NCI-H2171 treated with DMSO at 0.1 percent for 48 hours (cell line): ENCODE results near the gene EVI5.
"Not testable (repeated sequence)": the region's sequence is repeated elsewhere in the genome, so short reads cannot be mapped to it uniquely, and the experiment has no call there.

Experiments used
- DNase-seq: peaks from one replicate; lab custom pipeline; 2025; lab: John Stamatoyannopoulos, UW

EVI5 gene

DNA sequence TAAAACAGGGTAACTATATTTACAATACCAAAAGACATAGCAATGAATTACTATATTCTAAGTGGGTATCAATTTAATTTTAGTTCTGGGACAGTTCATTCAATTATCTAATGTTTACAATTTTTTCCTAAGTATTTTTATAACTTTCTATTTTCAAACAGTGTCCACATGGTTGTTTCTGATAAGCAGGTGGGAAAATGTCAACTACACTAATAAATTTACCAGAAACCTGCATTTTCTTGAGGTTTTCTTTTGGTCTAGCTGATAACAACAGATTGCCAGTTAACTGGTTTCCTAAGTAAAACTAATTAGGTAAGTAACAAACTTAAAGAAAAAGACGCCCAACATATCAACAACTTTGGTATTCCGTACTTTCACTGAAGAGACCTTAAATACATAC is 213.3 kb downstream of the EVI5 start:
- DNase-seq: no peak

DNA sequence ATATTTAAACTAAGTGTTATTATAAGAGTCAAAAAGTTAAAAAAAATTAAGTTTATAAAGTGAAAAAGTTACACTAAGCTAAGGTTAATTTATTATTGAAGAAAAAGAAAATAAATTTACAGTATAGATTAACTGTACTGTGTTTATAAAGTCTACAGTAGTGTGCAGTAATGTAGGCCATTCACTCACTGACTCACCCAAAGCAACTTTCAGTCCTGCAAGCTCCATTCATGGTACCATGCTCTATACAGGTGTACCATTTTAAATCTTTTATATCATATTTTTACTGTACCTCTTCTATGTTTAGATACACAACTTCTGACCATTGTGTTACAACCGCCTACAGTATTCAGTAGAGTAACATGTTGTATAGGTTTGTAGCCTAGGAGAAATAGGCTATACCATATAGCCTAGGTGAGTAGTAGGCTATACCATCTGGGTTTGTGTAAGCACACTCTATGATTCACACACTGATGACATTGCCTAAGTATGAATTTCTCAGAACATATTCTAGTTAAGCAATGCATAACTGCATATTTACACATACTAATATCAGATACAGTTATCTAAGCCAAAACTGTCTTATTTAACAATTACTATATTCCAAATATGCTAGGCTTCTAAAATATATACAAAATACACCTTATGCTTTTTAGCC is 217.6 kb downstream of the EVI5 start:
- no peak for DNase-seq

DNA sequence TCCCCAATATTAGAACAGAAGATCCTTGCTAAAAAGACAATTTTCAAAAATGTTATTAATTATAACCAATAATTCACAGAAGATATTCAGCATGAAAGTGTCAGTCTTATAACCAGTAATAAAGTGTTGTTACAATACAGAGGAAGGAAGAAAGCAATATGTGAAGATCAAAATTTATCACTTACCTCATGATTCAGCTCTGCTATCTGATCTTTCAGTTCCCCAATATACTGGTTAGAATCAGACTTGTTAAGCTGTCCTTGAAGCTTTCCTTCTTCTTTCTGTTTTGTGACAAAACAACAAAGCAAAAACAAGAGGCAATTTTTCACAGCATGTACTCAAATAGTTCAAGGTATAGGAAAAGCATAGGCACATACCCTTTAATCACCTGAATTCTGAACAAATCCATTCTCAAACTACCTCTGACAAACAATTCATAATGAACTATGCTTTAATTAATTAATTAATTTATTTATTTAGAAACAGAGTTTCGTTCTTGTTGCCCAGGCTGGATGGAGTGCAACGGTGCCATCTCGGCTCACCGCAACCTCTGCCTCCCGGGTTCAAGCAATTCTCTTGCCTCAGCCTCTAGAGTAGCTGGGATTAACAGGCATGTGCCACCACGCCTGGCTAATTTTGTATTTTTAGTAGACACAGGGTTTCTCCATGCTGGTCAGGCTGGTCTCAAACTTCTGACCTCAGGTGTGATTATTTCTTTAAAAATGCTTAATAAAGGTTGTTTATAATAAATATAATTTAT is 221.3 kb downstream of the EVI5 start:
- no peak for DNase-seq

DNA sequence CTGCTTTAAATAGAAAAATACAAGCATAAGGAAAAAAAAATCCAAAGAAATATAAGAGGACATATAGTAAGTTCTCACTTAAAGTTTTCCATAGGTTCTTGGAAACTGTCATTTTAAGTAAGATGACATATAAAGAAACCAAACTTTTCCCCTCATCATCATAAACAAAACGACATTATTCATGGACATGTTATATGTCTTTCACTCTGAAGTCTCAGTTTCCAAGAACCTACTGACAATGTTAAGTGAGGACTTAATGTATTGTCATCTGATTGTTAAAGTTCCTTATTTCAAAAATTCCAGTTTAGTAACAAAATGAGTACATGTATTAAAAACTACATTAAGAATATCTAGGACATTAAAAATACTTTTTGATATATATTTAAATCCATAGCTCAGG is 228.6 kb downstream of the EVI5 start:
- DNase-seq: no peak

DNA sequence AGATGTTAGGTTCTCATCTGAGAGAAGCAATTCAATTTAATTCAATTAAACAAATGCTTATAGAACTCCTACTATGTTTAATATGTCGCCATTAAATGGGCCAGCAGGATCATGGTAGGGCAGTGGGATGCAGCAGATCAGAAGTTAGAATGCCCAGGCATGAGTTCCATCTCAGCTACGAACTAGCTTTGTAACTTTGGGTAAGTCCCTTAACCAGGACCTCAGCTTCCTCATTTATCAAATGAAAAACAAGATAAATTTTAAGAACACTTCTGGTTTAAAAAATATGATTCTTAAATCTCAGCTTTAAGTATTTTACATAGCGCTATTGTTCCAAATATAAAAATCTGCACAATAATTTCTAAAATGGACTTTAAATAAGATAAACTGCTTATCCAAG is 230.7 kb downstream of the EVI5 start:
- DNase-seq: no peak

DNA sequence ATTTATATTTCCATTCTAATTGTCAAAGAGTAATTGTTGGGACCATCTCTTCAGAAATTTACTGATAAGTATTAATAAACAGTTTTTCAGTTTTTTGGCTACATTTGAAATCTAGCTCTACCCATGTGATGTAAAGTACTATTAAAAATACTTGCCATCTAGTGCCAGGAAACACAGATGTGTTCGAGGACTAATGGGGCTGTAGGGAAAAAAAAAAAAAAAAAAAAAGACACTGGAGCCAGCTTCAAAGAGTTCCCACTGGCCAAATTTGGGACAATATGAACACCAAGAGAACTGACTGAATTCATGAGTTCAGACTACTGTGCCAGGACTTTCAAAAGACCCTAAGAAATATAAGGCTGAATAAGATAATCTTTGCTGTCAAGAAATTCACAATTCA is 233.0 kb downstream of the EVI5 start:
- peak; percentile 95 for DNase-seq

DNA sequence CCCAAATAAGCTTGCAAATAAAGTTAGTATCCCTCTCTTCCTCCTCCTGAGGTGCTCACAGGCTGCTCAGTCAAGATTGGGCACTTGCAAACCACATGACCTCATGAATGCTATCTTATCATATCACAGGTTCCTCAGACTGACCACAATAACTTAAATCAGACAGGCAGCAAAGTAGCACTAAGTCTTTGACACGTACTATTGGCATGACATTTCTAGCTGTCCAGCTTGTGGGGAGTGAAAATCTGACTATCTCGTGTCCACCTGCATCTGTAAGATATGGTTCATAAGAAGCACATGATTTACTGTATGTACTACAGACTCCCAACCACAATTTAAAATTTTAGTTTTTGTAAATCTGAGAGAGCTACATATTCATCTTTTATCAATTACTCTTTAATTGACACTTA is 240.1 kb downstream of the EVI5 start:
- no peak for DNase-seq

DNA sequence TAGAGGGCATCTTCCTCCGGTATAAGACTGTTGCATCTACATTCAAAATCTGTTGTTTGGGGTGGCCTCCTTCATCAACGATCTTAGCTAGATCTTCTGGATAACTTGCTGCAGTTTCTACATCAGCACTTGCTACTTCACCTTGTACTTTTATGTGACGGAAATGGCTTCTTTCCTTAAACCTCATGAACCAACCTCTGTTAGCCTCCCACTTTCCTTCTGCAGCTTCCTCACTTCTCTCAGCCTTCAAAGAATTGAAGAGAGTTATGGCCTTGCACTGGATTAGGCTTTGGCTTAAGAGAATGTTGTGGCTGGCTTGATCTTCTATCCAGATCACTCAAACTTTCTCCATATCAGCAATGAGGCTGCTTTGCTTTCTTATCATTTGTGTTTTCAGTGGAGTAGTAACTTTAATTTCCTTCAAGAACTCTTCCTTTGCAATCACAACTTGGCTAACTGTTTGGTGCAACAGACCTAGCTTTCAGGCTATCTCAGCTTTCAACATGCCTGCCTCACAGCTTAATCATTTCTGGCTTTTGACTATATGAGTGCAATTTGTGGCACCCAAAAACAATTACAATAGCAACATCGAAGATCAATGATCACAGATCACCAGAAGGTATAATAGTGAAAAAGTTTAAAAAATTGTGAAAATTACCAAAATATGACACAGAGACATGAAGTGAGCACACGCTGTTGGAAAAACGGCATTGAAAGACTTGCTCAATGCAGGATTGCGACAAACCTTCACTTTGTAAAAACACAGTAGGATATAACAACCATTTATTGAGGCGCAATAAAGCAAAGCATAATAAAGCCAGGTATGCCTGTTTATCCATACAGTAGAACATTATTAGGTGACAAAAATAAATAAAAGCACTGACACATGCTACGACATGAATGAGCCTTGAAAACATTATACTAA is 241.5 kb downstream of the EVI5 start:
- DNase-seq: no peak

DNA sequence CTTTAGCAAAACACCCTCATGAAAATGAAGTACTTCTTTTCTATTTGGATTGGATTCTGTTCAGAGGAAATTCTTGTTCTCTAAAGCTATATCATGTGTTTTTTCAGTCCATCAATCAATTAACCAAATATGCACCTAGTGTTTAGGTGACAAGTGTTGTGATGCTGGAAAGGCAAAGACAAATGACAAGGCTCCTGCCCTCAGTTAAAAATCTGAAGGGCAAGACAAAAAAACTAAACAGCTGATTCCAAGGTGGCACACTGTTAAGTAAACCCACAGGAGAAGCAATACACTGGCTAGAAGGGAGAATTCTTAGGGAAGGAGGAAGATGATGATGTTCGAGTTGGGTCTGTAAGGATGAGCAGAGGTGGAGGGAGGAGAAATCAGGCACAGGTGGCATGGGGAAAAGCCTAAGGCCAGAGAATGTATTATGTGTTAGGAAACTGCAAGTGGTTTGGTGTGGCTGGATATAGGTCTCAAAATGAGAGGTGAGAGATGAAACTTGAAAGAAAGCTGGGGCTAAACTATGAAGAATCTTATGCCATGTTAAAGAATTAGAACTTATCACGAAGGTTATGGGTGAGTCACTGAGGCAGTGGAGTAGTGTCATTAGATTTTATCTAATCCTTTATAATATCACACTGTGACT is 246.4 kb downstream of the EVI5 start:
- no peak for DNase-seq

DNA sequence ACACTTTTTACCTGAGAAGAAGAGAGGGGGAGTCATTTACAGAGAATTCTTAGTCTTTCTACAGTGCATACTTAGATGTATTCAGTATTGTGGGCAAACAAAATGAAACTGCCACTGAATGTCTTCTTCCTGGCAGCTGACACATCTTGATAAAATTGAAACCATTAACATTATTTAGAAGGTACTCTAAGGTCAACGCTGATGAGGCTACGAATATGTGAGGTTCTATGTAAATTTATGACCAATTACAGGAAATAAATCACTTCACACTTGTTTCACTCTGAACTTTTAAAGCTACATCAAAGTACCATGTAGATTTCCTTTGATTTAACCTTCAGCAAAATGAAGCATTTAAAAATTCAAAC is 246.9 kb downstream of the EVI5 start:
- no peak for DNase-seq

DNA sequence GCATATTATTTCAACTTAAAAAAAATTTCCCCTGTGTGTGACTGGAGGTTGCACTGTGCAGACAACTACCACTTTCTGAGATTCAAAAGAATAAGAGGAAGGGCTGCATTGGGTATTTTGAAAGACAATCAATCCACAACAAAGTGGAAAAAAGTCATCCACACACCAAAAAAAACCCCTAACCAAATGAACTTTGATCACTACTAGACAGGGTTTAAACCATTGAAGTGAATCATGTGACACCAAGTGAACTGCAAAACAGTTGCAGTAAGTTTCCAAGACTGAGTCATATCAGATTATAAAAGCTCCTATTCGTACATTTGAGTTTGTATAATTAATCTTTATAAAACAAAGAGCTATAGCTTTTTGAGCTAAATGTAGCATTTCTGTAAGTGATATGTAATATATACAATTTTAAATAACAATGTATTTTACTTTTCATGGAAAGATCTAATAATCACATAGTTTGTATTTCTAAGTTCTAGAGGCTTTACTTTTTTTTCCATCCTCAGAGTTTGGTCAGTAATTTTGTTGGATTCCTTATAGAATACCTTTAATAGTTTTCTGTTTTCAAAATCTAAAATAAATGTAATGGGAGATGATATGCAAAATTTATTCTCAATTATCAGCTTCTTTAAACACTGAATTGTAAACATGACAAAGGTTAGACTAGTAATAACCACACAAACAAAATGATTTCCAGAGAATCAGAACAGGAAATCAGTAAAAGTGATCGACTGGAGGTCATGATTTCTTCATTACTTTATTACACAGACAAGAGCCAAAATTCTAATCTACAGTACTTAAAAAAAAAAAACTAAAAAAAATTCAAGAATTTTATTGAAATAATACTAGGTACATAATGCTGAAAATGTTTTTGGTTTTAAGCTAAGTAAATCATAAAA is 247.7 kb downstream of the EVI5 start:
- no peak for DNase-seq

DNA sequence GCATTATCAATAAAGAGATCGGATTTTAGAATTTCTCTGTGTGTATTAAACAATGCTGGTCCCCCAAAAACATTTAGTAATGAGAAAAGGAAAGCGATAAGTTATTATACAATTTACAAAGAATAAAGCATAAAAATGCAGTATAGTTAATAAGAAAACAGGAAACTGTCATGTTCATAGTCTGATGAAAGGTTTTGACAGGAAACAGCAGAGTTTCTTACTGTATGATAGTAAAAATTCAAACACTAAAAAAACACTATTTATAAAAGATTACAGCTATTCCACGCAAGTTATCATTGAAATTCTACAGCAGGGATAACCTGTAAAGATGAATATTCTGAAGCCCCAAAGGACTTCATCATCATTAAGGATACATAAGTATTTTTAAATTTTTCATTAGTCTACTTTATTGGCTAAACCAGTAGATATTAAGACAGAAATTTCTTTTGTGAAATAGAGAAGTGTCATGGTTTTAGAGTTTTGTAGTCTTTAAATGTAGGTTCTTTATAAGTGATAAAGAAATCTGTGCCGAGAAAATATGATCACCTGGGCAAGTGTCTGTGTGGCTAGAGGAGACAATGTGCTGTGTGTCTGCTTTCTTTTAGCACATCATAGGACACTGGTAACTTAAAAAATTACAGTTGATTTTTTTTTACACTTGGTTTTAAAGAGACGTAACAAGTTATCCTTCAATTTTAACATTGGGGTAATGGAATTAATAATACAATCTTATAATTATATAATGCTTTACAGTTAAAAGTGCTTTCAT is 248.5 kb downstream of the EVI5 start:
- no peak for DNase-seq

DNA sequence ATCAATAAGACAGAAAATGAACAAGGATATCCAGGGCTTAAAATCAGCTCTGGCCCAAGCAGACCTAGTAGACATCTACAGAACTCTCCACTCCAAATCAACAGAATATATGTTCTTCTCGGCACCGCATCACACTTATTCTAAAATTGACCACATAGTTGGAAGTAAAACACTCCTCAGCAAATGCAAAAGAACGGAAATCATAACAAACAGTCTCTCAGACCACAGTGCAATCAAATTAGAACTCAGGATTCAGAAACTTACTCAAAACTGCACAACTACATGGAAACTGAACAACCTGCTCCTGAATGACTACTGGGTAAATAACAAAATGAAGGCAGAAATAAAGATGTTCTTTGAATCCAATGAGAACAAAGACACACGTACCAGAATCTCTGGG is 252.5 kb downstream of the EVI5 start:
- DNase-seq: not testable (repeated sequence)

DNA sequence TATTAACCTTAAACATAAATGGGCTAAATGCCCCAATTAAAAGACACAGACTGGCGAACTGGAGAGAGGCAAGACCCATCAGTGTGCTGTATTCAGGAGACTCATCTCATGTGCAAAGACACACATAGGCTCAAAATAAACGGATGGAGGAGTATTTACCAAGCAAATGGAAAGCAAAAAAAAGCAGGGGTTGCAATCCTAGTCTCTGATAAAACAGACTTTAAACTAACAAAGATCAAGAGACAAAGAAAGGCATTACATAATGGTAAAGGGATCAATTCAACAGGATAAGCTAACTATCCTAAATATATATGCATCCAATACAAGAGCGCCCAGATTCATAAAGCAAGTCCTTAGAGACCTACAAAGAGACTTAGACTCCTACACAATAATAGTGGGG is 253.0 kb downstream of the EVI5 start:
- DNase-seq: not testable (repeated sequence)

DNA sequence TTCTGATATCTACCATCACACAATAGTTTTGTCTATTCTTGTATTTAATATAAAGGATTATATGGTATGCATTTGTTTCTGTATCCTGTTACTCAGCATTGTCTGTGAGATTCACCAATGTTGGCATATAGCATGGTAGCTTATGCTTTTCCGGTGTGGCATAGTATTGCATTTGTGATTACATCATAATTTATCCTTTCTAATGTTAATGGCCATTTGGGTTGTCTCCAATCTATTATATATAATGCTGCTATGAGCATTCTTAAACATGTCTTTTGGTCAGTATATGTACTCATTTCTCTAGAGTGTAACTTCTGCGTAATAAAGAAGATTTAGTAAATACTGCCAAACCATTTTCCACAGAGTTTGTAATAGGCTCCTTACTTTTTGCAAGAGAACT is 257.2 kb downstream of the EVI5 start:
- DNase-seq: no peak

DNA sequence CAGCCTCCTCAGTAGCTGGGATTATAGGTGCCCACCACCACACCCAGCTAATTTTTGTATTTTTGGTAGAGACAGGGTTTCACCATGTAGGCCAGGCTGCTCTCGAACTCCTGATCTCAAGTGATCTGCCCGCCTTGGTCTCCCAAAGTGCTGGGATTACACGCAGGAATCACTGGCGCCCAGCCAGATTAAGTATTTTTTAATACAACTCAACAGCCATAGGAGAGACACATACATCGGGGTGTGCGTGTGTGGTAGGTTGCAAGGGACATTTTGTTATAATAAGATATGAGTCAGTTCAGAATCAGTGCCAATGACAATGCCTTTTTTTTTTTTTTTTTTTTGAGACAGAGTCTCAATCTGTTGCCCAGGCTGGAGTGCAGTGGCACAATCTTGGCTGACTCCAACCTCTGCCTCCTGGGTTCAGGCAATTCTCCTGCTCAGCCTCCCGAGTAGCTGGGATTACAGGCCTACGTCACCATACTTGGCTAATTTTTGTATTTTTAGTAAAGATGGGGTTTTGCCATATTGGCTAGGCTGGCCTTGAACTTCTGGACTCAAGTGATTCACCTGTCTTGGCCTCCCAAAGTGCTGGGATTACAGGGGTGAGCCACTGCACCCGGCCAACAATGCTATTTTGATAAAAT is 259.8 kb downstream of the EVI5 start:
- not testable (repeated sequence) for DNase-seq

DNA sequence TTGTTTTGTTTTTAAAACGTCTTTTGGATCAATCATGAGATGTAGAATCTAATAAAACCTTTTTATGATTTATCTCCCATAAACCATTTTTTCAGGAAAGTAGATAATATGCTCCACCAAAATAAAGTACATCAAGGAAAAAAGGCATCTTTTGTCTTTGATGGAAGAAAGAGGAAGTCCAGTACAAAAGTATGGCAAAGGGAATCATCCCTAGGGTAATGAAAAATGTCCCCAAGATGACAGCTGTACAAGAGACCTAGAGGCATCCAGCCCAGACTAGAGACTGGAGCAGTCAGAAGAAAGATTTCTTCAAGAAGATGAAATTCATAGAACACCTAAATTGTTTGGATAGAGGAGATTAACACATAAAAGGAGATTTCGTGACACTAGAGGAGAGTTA is 265.9 kb downstream of the EVI5 start:
- DNase-seq: no peak

DNA sequence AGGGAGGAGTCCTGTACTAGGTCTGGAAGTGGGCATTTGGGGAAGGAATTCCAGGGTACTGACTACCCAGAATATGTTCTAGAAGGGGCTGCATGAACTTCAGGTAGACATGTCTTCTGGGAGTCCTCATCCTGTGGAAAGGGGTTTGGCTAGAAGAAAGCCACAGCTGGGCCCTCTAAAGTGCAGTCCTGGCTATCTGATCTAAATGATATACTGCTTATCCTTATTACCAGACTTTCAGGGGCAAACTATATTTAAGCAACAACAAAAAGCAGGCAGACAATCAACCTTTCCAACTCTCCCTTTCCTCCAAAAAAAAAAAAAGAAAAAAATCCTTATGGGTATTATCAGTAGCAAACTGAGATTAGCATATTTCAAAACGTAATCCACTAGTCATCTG is 268.3 kb downstream of the EVI5 start:
- no peak for DNase-seq

DNA sequence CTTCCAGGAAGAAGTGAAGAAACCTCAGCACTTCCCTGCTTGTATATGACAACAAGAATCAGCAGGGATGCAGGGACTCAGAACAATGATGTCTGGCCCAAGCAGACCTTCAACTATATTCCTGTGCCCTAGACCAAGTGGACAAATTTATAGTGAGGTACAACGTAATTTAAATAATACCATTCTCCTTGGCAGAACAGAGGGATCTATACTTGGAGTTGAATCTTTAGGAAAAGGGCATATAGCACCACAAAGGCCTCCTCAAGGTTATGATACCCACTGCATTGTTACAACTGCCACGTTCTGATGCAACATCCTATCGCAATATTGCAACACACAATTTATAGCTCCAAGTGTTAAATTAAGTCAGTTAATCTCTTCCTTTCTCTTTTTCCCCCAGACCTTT is 269.1 kb downstream of the EVI5 start:
- DNase-seq: no peak

DNA sequence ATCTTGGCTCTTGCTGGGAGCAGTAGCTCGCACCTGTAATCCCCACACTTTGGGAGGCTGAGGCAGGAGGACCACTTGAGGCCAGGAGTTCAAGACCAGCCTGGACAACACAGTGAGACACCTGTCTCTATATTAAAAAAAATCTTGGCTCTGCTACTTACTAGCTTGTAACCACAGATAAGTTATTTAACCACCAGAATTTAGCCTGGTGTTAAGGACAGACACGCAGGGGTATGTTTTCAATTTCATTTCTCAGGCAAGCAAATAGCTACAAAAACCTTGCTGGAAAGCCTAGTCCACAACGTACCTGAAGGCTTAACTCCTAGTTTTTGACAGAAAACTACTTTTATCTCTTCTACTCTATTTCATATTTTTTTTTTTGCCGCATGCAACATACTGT is 273.4 kb downstream of the EVI5 start:
- no peak for DNase-seq
